Measurements from ENCODE around the gene YBX1.

GRCh38 chr1:42660907-42661500, 21.2 kb upstream of the YBX1 start:
- TF ChIP-seq CTCF (IDR thresholded peaks at IDR 0.05): no peak
- TF ChIP-seq POLR2A (IDR thresholded peaks at IDR 0.05): no peak
- no peak for TF ChIP-seq EP300 (IDR thresholded peaks at IDR 0.05)

Data from tibial nerve (tissue), 4 donors.